Measurements from ENCODE around the gene PPP2R2D.

DNA sequence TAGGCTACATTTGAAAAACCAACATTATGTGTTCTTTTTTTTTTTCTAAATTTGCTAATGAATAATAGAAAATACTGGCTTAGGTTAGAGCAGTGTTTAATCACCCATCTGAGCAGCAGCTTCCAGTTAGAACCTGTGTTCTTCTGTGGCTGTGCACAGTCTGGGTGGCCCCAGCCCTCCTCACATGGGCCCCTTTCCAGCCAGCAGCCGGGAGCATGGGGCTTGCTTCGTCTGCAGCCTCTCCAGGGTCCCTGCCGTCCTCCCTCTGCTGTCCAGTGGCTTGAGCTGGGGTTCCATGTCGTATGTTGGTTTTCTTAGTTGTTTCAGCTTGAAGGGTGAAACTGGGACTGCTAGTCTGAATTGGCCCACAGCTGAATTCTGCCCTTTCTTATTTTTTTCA lies 43.6 kb downstream of the PPP2R2D start:
- TF ChIP-seq, protein P1, sequence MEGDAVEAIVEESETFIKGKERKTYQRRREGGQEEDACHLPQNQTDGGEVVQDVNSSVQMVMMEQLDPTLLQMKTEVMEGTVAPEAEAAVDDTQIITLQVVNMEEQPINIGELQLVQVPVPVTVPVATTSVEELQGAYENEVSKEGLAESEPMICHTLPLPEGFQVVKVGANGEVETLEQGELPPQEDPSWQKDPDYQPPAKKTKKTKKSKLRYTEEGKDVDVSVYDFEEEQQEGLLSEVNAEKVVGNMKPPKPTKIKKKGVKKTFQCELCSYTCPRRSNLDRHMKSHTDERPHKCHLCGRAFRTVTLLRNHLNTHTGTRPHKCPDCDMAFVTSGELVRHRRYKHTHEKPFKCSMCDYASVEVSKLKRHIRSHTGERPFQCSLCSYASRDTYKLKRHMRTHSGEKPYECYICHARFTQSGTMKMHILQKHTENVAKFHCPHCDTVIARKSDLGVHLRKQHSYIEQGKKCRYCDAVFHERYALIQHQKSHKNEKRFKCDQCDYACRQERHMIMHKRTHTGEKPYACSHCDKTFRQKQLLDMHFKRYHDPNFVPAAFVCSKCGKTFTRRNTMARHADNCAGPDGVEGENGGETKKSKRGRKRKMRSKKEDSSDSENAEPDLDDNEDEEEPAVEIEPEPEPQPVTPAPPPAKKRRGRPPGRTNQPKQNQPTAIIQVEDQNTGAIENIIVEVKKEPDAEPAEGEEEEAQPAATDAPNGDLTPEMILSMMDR (conservative IDR thresholded peaks at IDR 0.05 in 1 of 2, IDR thresholded peaks at IDR 0.05 in 1 of 2; ENCODE audit: extremely low read depth in 1 of 2, insufficient read depth in 1 of 2, low read depth in 1 of 2, low read length in 2 of 2): no peak
- TF ChIP-seq EZH2 (IDR thresholded peaks at IDR 0.05; ENCODE audit: borderline replicate concordance, low read length): no peak
